Measurements from ENCODE around the gene MRPL10. TPM values are rescaled to one million over a fixed set of nuclear protein-coding genes. Genes with fewer than 3 reads are reported as not detected.

Gene MRPL10
- total RNA-seq, 1 experiment from 2014 or later, result 67.2 TPM

DNA sequence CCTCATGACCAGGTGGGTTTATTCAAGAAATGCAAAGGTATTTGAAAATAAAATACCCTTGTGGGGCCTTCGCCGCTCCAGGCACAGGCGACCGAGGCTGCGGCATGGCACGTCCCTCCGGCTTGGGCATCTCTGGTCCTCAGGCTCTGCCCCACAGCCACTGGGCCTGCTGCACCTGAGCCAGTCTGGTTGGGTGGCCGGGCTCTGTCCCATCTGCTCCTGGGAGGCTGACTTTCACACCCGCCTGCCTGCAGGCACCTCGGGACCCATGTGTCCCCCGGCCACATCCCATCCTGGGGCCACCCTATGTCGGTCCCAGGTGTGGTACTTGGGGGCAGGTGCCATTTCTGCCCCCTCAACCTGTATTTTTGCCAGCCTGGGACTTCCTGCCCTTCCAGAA lies 30.7 kb downstream of the MRPL10 start:
- peaks cover 16% of the 10 kb centered on the region for H3K27me3 Mint-ChIP-seq (ENCODE audit: low read depth)
- Histone ChIP-seq H3K18ac (ENCODE audit: insufficient read length, low read depth, low read length) (no peak overlapping the region), H2BK120ac (ENCODE audit: low read depth, low read length, poor library complexity, severe bottlenecking) (no peak overlapping the region), H3K14ac (ENCODE audit: insufficient read depth, low read length) (no peak overlapping the region), H3K23me2 (ENCODE audit: insufficient read length, low read depth, low read length, poor library complexity, severe bottlenecking) (no peaks in the 10 kb centered on the region), H4K5ac (ENCODE audit: insufficient read length, low read depth, low read length) (no peak overlapping the region), H3K27me3 (ENCODE audit: insufficient read depth, low read length) (no peaks in the 10 kb centered on the region; the same call in 1 of the 2 replicates), H2BK5ac (ENCODE audit: insufficient read length, low read length) (no peak overlapping the region), H3K23ac (ENCODE audit: insufficient read length, low read depth, low read length) (no peak overlapping the region), H3K4me2 (ENCODE audit: insufficient read depth, insufficient read length, low read length) (no peak overlapping the region), H3K79me1 (ENCODE audit: insufficient read depth, low read depth, low read length, poor library complexity, severe bottlenecking) (no peaks in the 10 kb centered on the region), H2BK20ac (ENCODE audit: low read depth, low read length, poor library complexity, severe bottlenecking) (no peak overlapping the region), H4K8ac (replicated peaks; ENCODE audit: insufficient read length, low read depth, low read length) (no peak overlapping the region), H3K9me3 (ENCODE audit: control insufficient read depth, low read depth, low read length) (no peaks in the 10 kb centered on the region), H2BK12ac (ENCODE audit: insufficient read length, low read depth, low read length) (no peak overlapping the region), H3K9ac (ENCODE audit: extremely low read depth, insufficient read length, low read length) (no peak overlapping the region), H3K79me2 (ENCODE audit: insufficient read depth, low read length) (no peaks in the 10 kb centered on the region), H3K56ac (ENCODE audit: insufficient read length, low read depth, low read length) (no peak overlapping the region), H3T11ph (ENCODE audit: low read length) (no peak overlapping the region), H4K91ac (ENCODE audit: insufficient read length, low read depth, low read length) (no peak overlapping the region), H3K4ac (ENCODE audit: low read depth, low read length) (no peak overlapping the region), H4K20me1 (ENCODE audit: control insufficient read depth, insufficient read depth, insufficient read length) (no peaks in the 10 kb centered on the region), H2BK15ac (ENCODE audit: low read depth, low read length) (no peak overlapping the region), H3K27ac (ENCODE audit: insufficient read length, low read depth, low read length) (no peak overlapping the region), H3K4me1 (ENCODE audit: insufficient read depth, low read length) (no peaks in the 10 kb centered on the region), H2AFZ (ENCODE audit: low read length) (no peak overlapping the region), H2AK5ac (ENCODE audit: insufficient read length, low read length) (no peak overlapping the region)
- no peaks in the 10 kb centered on the region for H3K4me1 Mint-ChIP-seq
- no CpG with 5 or more reads among the region's 12 CpGs for WGBS (ENCODE audit: extremely low coverage, insufficient read length, low lambda C conversion rate)
- TF ChIP-seq, protein P1, sequence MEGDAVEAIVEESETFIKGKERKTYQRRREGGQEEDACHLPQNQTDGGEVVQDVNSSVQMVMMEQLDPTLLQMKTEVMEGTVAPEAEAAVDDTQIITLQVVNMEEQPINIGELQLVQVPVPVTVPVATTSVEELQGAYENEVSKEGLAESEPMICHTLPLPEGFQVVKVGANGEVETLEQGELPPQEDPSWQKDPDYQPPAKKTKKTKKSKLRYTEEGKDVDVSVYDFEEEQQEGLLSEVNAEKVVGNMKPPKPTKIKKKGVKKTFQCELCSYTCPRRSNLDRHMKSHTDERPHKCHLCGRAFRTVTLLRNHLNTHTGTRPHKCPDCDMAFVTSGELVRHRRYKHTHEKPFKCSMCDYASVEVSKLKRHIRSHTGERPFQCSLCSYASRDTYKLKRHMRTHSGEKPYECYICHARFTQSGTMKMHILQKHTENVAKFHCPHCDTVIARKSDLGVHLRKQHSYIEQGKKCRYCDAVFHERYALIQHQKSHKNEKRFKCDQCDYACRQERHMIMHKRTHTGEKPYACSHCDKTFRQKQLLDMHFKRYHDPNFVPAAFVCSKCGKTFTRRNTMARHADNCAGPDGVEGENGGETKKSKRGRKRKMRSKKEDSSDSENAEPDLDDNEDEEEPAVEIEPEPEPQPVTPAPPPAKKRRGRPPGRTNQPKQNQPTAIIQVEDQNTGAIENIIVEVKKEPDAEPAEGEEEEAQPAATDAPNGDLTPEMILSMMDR (conservative IDR thresholded peaks at IDR 0.05), result no peak
- no peak overlapping the region for H3K27ac Mint-ChIP-seq
- no peaks in the 10 kb centered on the region for H3K9me3 Mint-ChIP-seq
- no peaks in the 10 kb centered on the region for H3K36me3 Mint-ChIP-seq (ENCODE audit: insufficient read depth in 1 of 3, low read depth in 3 of 3)
- H3K4me3 Mint-ChIP-seq, result no peak overlapping the region
- DNase-seq, result peak; percentile 32

Measured in H9 (cell line).